ENCODE data around the gene ATG16L2.

DNA sequence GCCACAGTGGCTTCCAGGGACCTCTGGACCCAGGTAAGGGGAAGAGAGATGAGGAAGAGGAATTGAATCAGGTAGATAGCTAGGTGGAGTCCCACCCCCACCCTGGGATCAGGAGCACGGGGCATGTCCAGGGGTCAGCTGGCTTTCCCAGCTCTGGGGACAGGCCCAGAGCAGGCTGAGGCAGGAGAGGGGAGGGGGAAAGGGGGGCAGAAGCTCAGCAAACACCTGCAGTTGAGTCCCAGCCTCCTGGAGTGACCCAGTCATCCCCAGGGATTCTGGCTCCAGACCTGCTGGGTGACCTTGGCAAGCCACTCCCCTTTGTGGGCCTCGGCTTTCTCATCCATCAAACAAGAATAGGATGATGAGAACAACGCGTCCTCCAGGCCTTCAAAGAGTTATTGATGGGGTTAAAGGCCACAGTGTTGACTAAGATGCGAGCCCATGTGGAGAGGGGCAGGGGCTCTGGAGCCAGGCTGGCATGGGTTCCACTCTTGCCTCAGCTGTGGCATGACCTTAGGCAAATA, 36.4 kb upstream of the ATG16L2 start:
- TF ChIP-seq SMC3 (IDR thresholded peaks at IDR 0.05) (no peak), RAD21 (conservative IDR thresholded peaks at IDR 0.05 in 1 of 2, IDR thresholded peaks at IDR 0.05 in 1 of 2) (no peak), FOXS1 (CRISPR knock-in tag; IDR thresholded peaks at IDR 0.05) (no peak), BHLHE40 (IDR thresholded peaks at IDR 0.05; ENCODE audit: low read depth, low read length) (no peak)
- TF ChIP-seq, protein P1, sequence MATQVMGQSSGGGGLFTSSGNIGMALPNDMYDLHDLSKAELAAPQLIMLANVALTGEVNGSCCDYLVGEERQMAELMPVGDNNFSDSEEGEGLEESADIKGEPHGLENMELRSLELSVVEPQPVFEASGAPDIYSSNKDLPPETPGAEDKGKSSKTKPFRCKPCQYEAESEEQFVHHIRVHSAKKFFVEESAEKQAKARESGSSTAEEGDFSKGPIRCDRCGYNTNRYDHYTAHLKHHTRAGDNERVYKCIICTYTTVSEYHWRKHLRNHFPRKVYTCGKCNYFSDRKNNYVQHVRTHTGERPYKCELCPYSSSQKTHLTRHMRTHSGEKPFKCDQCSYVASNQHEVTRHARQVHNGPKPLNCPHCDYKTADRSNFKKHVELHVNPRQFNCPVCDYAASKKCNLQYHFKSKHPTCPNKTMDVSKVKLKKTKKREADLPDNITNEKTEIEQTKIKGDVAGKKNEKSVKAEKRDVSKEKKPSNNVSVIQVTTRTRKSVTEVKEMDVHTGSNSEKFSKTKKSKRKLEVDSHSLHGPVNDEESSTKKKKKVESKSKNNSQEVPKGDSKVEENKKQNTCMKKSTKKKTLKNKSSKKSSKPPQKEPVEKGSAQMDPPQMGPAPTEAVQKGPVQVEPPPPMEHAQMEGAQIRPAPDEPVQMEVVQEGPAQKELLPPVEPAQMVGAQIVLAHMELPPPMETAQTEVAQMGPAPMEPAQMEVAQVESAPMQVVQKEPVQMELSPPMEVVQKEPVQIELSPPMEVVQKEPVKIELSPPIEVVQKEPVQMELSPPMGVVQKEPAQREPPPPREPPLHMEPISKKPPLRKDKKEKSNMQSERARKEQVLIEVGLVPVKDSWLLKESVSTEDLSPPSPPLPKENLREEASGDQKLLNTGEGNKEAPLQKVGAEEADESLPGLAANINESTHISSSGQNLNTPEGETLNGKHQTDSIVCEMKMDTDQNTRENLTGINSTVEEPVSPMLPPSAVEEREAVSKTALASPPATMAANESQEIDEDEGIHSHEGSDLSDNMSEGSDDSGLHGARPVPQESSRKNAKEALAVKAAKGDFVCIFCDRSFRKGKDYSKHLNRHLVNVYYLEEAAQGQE (IDR thresholded peaks at IDR 0.05), result no peak
- TF ChIP-seq, protein P2, sequence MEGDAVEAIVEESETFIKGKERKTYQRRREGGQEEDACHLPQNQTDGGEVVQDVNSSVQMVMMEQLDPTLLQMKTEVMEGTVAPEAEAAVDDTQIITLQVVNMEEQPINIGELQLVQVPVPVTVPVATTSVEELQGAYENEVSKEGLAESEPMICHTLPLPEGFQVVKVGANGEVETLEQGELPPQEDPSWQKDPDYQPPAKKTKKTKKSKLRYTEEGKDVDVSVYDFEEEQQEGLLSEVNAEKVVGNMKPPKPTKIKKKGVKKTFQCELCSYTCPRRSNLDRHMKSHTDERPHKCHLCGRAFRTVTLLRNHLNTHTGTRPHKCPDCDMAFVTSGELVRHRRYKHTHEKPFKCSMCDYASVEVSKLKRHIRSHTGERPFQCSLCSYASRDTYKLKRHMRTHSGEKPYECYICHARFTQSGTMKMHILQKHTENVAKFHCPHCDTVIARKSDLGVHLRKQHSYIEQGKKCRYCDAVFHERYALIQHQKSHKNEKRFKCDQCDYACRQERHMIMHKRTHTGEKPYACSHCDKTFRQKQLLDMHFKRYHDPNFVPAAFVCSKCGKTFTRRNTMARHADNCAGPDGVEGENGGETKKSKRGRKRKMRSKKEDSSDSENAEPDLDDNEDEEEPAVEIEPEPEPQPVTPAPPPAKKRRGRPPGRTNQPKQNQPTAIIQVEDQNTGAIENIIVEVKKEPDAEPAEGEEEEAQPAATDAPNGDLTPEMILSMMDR (IDR thresholded peaks at IDR 0.05), result no peak
- TF ChIP-seq, protein P3, sequence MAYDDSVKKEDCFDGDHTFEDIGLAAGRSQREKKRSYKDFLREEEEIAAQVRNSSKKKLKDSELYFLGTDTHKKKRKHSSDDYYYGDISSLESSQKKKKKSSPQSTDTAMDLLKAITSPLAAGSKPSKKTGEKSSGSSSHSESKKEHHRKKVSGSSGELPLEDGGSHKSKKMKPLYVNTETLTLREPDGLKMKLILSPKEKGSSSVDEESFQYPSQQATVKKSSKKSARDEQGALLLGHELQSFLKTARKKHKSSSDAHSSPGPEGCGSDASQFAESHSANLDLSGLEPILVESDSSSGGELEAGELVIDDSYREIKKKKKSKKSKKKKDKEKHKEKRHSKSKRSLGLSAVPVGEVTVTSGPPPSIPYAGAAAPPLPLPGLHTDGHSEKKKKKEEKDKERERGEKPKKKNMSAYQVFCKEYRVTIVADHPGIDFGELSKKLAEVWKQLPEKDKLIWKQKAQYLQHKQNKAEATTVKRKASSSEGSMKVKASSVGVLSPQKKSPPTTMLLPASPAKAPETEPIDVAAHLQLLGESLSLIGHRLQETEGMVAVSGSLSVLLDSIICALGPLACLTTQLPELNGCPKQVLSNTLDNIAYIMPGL (CRISPR knock-in tag; IDR thresholded peaks at IDR 0.05; ENCODE audit: borderline replicate concordance), result no peak

All from A549 (cell line).